HG03442 (cell line): Measurements from ENCODE around the gene IL1RAPL2.

Experiments
- ATAC-seq: cut with Tn5 transposase; IDR thresholded peaks from one replicate; pipeline ENCODE4 v1.9.1; 2021; ENCODE audit warnings: mild to moderate bottlenecking, moderate library complexity; ENCODE audit not compliant: unreplicated experiment

IL1RAPL2 gene

DNA sequence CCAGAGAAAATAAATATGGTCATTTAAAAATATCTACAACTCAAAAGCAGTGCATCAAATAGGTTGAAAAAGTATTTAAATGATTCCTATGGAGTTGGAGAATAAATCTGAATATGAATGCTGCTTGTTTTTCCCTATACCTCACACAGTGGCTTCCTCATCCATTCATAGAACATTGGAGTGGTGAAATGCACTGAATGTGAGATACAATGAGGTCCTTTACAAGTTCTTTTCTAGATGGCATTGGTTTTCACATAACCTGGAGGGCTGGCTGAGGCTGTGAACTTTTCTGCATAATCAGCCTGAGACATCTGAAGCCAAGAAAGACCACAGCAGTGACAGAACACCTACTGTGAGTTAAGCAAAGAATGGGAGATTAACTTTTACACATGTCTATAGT is 977.3 kb downstream of the IL1RAPL2 start:
- no peak for ATAC-seq

DNA sequence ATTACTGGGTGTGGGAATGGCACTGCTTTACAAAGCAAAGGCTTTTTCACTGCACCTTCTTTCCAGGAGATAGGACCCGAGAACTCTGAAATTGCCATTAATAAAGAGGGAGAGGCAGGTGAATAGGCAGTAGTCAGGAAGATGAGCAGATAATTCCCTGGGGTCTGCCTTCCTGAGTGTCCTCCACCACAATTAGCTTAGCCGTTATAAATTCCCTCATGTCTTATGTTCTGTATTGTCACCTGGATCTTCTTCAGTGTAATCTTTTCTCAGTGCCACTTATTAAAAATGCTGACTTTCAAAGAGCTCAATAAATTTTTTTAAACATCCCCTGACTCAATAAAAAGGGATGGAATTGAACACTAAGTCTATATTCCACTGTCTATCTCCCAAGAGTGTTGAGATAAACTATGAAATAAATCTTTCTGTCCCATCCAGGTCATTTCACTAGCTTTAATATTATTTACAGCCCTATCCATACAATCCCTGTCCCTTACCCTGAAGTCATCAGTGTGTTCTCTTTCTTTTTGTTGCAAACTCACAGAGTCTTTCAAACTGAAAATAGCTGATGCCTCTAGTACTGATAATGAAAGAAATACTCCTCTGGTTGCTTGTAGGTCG is 984.2 kb downstream of the IL1RAPL2 start:
- no peak for ATAC-seq

DNA sequence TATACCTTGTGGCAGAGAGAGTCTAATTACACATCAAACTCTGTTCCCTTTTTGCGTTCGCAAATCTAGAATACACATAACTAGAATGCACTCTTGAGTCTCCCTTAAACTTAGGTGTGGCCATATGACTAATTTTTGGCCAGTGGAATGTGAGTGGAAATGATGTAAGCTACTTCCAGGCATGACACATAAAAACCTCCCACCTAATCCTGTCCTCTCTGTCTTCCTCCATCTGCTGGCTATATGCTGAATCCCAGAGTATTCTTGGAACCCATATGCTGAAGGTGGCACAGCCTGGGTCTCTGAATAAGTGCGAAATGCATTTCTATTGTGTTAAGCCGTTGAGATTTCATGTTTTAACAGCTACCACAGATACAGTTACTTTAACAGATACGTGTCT is 986.4 kb downstream of the IL1RAPL2 start:
- ATAC-seq, result no peak

DNA sequence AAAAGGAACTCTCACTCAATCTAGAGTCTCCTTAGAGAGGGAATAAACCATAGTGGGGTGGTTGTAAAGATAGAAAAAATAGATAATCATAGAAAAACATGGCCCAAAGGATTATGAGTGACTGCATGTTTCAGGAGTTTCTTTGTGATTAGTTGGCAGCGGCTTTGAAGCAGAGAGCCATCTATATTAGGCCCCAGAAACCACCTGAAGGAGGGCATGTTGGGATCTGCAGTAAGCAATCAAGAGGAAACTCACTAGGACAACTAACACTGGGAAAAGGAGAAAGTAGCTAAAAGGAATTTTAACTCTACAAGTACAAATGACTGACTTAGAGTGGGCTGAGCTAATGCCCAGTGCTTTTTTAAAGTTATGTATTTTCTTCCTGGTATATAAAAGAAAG is 987.1 kb downstream of the IL1RAPL2 start:
- ATAC-seq, result no peak

DNA sequence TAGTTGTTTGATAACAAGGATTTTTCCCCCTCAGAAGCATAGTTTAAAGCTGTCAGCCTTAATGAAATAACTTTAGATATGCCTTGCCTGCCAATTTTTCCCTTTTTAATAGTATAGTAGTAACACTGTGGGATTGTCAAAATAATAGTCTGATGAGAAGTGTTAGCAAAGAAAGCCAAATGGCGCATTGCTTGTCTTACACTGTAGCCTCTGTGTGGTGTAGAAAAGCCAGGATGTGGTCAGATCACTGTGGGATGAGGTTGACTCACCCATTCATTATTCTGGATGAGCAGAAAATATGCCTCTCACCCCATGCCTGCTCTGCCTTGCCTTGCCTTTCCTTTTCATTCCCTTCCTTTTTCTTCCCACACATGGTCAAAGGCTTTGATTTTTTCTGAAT is 998.5 kb downstream of the IL1RAPL2 start:
- ATAC-seq, result no peak

DNA sequence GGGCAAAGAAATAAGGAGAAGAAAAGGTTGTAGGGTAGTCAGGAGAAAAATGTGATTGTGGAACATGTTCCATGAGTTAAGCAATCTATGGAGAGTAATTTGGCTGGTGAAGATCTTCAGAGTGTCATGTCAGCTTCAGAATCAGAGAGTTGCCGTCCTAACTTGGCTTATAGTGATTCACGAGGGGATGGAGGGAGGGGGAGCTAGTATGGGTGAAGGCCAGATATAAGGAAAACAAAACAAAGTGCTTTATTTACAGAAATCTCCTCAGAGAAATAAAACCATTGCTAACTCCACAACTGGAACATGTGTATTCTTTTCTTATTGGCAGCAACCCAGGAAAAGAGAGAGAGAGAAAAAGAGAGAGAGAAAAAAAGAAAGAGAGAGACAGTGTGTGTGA is 999.9 kb downstream of the IL1RAPL2 start:
- ATAC-seq, result no peak

DNA sequence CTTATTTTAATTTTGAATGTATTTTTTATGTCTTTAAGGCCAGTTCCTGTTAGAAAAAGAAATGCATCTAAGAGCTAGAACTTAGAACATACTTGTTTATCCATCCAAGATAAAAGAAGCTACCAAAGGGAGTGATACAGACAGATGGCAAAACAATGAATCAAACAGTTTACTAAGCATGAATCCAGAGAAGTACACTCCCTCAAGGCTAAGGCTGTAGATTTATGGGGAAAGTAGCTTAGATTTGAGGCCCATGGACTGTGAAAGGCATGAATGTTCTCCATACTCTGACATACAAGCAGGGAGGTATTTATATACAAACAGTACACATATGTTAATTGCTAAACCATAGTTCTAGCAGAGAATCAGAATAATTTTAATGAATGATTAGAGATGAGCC is 1001.1 kb downstream of the IL1RAPL2 start:
- no peak for ATAC-seq

DNA sequence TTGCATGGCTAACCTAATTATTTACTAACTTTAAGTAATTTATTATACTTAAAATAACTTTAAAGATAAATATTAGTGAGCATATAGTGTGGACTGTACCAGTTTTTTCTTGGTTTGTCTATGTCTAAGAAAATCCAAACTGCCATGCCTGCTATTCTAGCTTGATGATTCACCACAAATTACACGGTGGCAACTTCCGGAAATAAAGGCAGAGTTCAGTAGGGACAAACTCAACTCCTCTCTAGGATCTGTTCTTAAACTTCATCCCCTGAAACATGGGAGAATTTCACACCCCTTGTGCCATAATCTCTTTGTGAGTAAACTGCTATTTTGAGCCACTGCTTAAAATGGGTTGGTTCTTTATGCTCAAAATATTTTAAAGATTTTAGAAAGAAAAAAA is 1042.7 kb downstream of the IL1RAPL2 start:
- ATAC-seq, result no peak

DNA sequence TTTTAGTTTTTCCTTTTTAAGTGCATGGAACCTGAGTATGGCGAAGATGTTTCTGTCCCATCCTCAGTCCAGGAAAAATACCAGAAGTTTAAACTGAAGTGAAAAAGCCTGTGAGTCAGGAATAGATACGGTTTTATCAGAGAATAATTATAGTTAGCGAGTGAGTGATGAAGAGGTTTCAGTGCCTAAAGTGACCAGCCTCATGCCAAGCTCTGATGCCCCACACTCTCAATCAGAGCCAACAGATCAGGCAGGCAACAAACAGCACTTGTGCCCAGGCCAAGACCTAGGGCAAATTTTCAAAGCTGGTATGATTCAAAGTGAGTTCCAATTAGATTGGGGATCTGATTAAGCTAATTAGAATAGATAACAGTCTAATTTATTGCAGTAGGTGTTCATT is 1043.5 kb downstream of the IL1RAPL2 start:
- no peak for ATAC-seq

DNA sequence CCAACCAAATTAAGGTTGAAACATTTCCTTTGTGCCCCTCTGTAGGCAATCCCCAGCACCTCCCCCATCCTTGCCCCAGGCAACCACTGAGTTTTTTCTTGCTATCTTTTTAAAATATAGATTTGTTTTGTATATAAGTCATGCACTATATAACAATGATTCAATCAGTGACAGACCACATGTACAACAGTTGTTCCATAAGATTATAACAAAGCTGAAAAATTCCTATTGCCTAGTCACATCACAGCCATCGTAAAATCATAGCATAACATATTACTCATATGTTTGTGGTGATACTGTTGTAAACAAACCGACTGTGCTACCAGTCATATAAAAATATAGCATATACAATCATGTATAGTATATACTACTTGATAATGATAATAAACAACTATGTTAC is 1044.4 kb downstream of the IL1RAPL2 start:
- ATAC-seq, result no peak

DNA sequence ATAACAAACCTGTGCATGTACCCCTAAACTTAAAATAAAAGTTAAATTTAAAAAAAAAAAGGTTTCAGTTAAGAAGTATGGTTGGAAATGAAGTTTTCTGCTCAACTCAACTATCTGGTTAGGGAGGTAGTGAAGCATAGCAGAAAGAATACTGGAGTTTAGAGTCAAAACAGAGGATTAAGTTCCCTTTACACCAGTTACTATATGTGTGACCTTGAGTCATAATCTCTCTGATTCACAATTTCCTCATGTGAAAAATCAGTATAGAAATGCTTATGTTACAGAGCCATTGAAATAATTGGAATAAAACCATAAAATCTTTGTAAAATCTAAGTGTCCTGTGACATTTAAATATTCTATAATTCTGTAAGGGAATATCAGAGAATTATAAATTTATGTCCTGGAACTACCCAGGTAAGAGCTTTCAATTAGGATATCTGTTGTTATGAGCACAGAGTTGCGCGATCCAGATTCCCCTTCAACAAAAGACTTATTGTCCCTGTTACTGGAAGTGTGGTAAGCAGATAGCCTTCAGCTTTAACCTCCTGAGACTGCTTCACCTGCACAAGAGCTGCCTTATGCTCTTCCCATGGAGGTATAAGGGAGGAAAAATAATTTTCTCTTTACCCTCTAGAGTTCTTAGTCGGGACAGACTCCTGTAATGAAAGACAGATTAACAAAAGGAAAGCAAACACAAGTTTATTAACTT is 1052.5 kb downstream of the IL1RAPL2 start:
- no peak for ATAC-seq

DNA sequence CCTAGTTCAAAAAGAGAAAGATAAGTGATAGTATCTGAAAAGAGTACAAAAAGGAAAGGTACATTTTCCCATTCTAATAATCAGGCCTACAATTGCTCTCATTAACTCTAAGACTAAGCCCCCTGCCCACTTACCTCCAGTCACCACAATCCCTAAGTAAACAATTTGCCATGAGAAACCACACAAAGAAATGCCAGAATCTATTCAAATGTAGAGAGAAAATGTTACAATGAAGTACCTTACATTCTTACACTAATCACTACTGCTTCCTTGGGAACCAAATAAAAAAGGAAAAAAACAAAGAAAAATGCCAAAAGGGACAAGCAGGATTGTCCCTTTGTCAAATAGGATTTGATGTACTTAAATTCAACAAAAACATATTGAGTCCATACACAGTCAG is 1068.2 kb downstream of the IL1RAPL2 start:
- no peak for ATAC-seq

DNA sequence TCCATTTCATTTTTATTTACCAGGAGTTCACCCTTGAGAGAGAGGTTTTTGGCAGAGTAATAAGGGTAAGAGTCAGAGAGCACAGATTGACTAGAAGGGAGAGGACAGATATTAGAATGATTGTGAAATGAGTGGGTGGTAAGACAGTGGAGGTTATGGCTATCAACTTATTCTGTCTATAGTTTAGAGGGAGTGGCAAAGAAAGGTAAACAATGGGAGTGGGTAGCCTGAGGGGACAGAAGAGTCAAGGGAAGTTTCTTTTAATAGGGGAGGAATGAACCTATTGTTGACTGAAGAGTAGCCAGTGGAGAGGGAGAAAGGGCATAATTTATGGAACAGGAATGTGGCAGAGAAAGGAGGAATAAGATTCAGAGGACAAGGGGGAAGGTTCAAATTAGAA is 1069.8 kb downstream of the IL1RAPL2 start:
- ATAC-seq, result no peak

DNA sequence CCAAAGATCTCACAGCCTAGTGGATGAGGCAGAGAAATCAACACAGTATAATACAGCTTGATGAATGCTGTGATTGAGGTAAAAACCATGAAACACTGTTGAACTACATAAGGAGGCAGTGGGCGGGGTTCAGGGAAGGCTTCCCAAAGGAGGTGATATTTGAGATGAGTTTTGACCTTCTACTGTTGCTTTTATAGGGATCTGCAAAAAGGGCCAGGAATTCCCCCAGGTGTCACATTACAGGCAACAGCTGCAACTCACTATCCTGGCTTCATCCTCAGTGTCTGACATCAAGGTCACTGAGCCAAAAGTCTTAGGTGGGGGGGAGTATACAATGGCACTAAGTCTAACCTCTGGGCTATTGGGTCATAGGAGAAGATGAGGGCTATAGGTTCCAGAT is 1070.7 kb downstream of the IL1RAPL2 start:
- no peak for ATAC-seq

DNA sequence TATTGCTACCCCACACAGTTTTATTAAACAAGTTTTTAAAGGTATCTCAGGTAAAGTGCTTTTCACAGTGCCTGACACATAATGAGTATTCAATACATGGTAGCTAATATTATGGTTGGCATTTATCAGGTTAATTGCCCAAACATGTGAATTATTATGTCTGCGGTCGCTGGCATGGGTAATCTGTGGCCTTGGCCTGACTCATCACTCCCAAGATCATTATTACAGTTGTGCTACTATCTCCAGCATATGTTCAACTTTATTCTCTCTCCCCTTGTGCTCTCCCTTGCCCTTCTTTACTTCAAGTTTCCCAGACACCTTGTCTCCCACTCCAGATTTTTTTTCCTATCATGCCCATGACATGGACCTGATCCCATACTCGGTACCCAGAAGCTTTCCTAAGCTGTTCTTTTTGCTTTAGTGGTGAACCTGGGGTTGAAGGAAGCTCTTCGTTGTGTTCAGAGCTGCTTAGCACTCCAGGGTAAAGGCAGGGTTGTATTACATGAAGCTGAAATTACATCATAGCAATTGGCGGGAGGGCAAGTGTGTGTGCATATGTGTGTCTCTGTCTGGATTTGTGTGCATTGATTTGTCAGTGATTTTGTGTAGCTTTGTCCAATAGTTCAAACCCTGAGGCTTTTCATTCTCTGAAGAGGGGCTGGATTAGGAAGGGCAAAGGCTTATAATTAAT is 1079.8 kb downstream of the IL1RAPL2 start:
- no peak for ATAC-seq

DNA sequence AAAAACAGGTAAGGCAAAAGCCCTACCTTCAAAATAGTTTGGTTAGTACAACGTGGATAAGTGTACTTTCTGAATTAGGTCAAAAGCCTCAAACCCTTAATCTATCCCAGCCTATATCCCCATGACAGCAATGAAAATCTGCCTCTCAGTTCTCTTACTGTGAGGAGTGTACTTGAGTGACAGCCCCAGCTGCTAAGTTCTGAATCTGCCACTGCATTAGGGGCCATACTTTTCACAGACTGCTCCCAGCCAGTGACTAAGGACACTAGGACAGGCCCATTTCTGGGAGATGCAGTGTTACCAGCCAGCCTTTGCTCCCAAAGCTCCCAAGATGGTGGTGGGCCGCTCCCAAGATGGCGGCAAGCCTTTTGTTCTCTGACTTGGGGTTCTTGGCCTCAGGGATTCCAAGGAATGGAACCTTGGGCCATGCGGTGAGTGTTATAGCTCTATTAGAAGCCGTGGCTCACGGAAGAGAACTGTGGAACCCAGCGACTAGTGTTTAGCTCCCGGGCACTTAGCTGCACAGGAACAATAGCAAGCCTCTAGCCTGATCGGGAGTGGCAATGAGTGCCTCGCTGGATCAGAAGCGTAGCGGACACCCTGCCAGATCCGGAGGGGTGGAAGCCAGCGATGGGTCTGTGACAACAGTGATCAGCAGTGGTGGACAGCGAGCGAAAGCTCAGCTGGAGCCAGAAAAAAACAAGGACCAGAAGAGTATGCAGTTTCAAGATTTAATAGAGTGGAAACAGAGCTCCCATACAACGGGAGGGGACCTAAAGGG is 1080.8 kb downstream of the IL1RAPL2 start:
- ATAC-seq, result no peak

DNA sequence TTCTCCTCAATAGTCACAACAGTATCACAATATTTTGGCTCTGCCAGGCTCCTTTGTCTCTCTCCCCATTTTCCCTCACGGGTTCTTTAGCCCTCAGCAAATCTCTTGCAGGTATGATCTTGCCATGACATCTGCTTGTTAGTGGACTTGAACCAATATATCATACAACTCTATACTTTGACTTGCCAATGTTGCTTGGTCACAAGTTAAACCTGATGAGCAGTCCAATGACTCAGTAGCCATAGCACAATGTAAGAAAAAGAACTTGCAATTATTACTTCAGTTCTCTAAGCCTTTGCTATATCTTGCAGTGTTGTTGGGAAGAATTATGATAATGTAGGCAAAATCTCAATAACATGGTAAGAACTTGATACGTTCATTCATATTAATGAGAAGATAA is 1081.8 kb downstream of the IL1RAPL2 start:
- ATAC-seq, result no peak

DNA sequence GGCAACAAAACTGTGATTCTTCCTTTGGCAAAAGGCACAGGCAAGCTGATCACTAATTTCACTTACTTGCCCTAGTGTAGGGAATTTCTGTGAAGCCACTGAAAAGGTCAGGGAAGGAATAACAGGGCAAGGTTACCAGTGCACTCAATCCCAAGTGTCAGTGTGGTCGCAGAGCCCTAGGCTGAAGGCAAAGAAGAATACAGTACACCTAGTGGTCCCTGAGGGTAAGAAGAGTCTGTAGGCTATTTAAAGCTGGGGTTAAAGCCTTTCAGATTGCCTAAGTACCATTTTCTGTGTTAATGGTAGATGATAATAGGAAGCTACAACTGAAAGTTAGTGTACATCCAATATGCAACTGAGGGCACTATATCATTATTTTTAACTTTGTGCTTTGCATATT is 1082.7 kb downstream of the IL1RAPL2 start:
- ATAC-seq, result no peak

DNA sequence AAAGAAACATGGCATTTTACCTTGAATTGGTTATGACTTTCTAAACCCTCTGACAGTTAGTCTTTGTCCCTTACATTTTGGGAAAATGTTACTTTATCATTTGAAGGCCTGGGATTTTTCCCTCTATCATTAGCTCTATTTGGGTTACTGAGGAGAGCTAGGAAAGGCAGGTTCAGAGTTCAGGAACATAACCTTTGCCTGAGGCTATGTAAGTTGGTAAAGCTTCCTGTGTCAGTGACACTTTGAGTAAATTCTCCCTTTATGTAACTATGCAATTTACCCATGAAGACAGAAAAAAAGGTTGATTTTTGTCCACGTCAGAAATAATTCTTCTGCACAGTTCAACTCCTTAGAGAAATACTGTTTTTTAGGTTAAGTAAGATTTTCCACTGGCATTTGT is 1084.6 kb downstream of the IL1RAPL2 start:
- ATAC-seq, result no peak

DNA sequence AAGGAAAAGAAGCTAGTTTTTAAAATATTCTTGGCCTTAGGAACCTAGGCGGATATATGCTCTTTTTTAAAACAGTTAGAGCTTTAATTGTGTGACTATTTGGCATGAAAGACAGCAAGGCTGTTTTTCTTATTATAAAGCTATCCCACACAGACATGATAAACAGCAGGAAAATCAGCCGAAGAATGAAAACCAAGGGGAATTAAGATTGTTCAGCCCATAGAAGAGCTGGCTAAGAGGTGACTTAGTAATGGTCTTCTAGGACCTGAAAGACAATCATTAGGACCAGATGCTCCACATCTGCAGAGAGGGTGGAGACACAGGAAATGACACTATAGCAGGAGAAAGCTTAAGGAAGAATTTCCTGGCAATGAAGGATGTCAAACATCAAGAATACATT is 1085.0 kb downstream of the IL1RAPL2 start:
- no peak for ATAC-seq

DNA sequence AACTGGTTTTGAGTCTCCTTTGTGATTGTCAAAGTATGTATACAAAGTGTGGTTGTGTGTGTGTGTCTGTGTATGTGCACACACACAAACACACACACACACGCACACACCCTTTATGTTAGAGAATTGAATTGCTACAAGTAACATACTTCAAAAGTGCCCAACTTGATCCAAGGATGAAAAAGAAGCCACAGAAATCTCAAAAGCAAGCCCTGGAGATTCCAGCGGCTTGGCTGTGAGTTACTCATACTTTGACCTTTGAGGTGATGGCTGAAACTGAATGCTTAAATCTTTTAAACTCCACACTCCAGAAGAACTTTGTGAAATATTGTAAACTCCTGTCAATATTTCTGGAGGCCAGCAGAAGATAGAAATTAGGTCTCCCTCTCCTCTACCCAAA is 1087.9 kb downstream of the IL1RAPL2 start:
- no peak for ATAC-seq

DNA sequence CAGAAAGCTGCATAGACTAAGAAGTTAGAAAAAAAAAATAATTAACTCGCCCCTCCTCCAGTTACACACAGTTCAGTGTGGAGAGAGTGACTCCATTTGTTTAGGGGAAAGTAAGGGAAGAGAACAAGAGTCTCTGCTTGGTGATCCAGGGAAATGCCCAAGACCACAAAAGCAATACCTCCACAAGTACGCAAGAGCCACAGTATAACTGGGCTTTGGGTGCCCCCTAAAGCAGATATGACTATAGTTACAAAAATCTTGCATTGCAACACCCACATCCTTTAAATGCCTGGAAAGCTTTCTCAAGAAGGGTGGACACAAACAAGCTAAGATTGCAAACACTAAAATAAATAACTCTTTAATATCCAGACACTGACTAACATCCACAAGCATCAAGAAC is 1092.1 kb downstream of the IL1RAPL2 start:
- ATAC-seq, result no peak
